CD14-positive monocyte (primary cell): Measurements from ENCODE around the gene SLC39A9. TPM values are rescaled to one million over a fixed set of nuclear protein-coding genes. Genes with fewer than 3 reads are reported as not detected.
A peak's percentile ranks its signal among the peaks of the same experiment; 100 is the strongest.
"Not testable (repeated sequence)": the region's sequence is repeated elsewhere in the genome, so short reads cannot be mapped to it uniquely, and the experiment has no call there.

ENCODE experiments used
- DNase-seq, 3 donors: peaks; one replicate each; pipeline ENCODE4 v3.0.0-alpha.2; 2011 to 2022
- H2AFZ ChIP-seq: 2 replicates; pipeline ENCODE4 v1.6.0; 2012; ENCODE audit warnings: mild to moderate bottlenecking, low read depth, low read length, inconsistent platforms; ENCODE audit not compliant: insufficient read depth, poor library complexity, severe bottlenecking
- H3K27ac ChIP-seq, 2 donors: 1 replicate in 1 of 2; 2 replicates in 1 of 2; pipeline ENCODE4 v1.5.1; 2012 to 2013; ENCODE audit warnings: low read length in 2 of 2, control low read depth in 1 of 2, inconsistent platforms in 1 of 2, low read depth in 1 of 2, mild to moderate bottlenecking in 1 of 2
- H3K27me3 ChIP-seq, 2 donors: one replicate each; pipeline versions ENCODE4 v1.6.0 to v1.6.1; 2011 to 2013; ENCODE audit warnings: low read length in 2 of 2; ENCODE audit not compliant: control insufficient read depth in 2 of 2, insufficient read depth in 2 of 2
- H3K36me3 ChIP-seq, 2 donors: replicated peaks in 1 of 2; 1 replicate in 1 of 2; 2 replicates in 1 of 2; pipeline versions ENCODE4 v1.5.1 to v1.6.1; 2012 to 2013; ENCODE audit warnings: low read length in 2 of 2, control low read depth in 1 of 2, inconsistent platforms in 1 of 2, mild to moderate bottlenecking in 1 of 2; ENCODE audit not compliant: insufficient read depth in 2 of 2, control insufficient read depth in 1 of 2
- H3K4me1 ChIP-seq, 2 donors: 1 replicate in 1 of 2; 2 replicates in 1 of 2; pipeline versions ENCODE4 v1.5.1 to v1.6.1; 2012 to 2013; ENCODE audit warnings: low read length in 2 of 2, control low read depth in 1 of 2, inconsistent platforms in 1 of 2, mild to moderate bottlenecking in 1 of 2, moderate library complexity in 1 of 2; ENCODE audit not compliant: insufficient read depth in 2 of 2, control insufficient read depth in 1 of 2
- H3K4me2 ChIP-seq: replicated peaks from 2 replicates; pipeline ENCODE3; 2012; ENCODE audit warnings: low read length, moderate library complexity, mild to moderate bottlenecking; ENCODE audit not compliant: poor library complexity, severe bottlenecking; ENCODE audit errors: extremely low read depth
- H3K4me3 ChIP-seq, 3 experiments: fragments of 200-600 bp in 1 of 3; sonication (generic) in 1 of 3; replicated peaks in 1 of 3; 1 replicate in 2 of 3; 2 replicates in 1 of 3; pipeline ENCODE4 v1.5.1; 2011 to 2013; ENCODE audit warnings: low read length in 3 of 3, mild to moderate bottlenecking in 3 of 3, control low read depth in 2 of 3, low read depth in 2 of 3, inconsistent platforms in 1 of 3, moderate library complexity in 1 of 3
- H3K79me2 ChIP-seq: 2 replicates; pipeline ENCODE4 v1.6.0; 2012; ENCODE audit warnings: mild to moderate bottlenecking, control low read depth, inconsistent platforms, low read length, moderate library complexity; ENCODE audit not compliant: insufficient read depth
- H3K9ac ChIP-seq: 2 replicates; pipeline ENCODE4 v1.6.0; 2017; ENCODE audit warnings: low read length, mild to moderate bottlenecking; ENCODE audit not compliant: insufficient read depth, poor library complexity, severe bottlenecking
- H3K9me3 ChIP-seq, 2 donors: replicated peaks in 1 of 2; 1 replicate in 1 of 2; 2 replicates in 1 of 2; pipeline versions ENCODE4 v1.5.1 to v1.6.1; 2012 to 2013; ENCODE audit warnings: low read length in 2 of 2, control low read depth in 1 of 2; ENCODE audit not compliant: control insufficient read depth in 1 of 2, insufficient read depth in 1 of 2
- H4K20me1 ChIP-seq: 2 replicates; pipeline ENCODE4 v1.6.0; 2012; ENCODE audit warnings: mild to moderate bottlenecking, low read length, control low read depth, moderate library complexity; ENCODE audit not compliant: insufficient read depth
- H3K27ac Mint-ChIP-seq, 7 donors: one replicate each; pipeline ENCODE4 v1.8.0; 2020; ENCODE audit warnings: mild to moderate bottlenecking in 7 of 7, mixed read lengths in 7 of 7, moderate library complexity in 6 of 7, inconsistent platforms in 2 of 7
- H3K27me3 Mint-ChIP-seq, 3 donors: one replicate each; pipeline ENCODE4 v1.8.0; 2021 to 2022; ENCODE audit warnings: low read depth in 3 of 3, mild to moderate bottlenecking in 3 of 3, mixed read lengths in 3 of 3, moderate library complexity in 3 of 3, inconsistent platforms in 1 of 3
- H3K36me3 Mint-ChIP-seq, 2 donors: one replicate each; pipeline ENCODE4 v1.8.0; 2020; ENCODE audit warnings: mixed read lengths in 2 of 2, inconsistent platforms in 1 of 2, mild to moderate bottlenecking in 1 of 2
- H3K4me1 Mint-ChIP-seq: one replicate; pipeline ENCODE4 v1.8.0; 2020; ENCODE audit warnings: mild to moderate bottlenecking, mixed read lengths
- H3K4me3 Mint-ChIP-seq, 2 donors: one replicate each; pipeline ENCODE4 v1.8.0; 2020; ENCODE audit warnings: mild to moderate bottlenecking in 2 of 2, mixed read lengths in 2 of 2, moderate library complexity in 1 of 2
- H3K9me3 Mint-ChIP-seq, 7 donors: one replicate each; pipeline ENCODE4 v1.8.0; 2020 to 2022; ENCODE audit warnings: mixed read lengths in 7 of 7, mild to moderate bottlenecking in 6 of 7, moderate library complexity in 6 of 7, inconsistent platforms in 2 of 7
- WGBS: methylation state at CpG from one replicate; pipeline ENCODE4 v1.1.5; 2013; ENCODE audit warnings: missing lambda C conversion rate; ENCODE audit not compliant: insufficient coverage; 5-methylcytosine and 5-hydroxymethylcytosine counted together
- intact Hi-C, 2 donors: fragments of 100-400 bp; cut with micrococcal nuclease; formaldehyde crosslinking; loops; one replicate each; pipeline versions ENCODE4 v1.15.0 to v1.15.1; 2023
- polyA plus RNA-seq, 3 donors: library from polyadenylated mRNA; depleted of rRNA in 1 of 3; unstranded in 2 of 3; stranded (reverse) in 1 of 3; fragments of 300-500 nt in 2 of 3; fragments of >200 nt in 1 of 3; fragmentation: Illumina TruSeq in 2 of 3; gene quantifications; 1 replicate in 2 of 3; 2 replicates in 1 of 3; pipeline ENCODE4 v1.2.3, GENCODE V29; 2012 to 2021
- TF ChIP-seq, protein P1 (sequence below): fragments of 200-600 bp; IDR thresholded peaks from one replicate; pipeline ENCODE4 v1.8.0; 2022; ENCODE audit warnings: antibody characterized with exemption, mild to moderate bottlenecking

The SLC39A9 gene
- polyA plus RNA-seq, 3 donors = 28.6 to 44.2 (median 37.6) TPM

DNA sequence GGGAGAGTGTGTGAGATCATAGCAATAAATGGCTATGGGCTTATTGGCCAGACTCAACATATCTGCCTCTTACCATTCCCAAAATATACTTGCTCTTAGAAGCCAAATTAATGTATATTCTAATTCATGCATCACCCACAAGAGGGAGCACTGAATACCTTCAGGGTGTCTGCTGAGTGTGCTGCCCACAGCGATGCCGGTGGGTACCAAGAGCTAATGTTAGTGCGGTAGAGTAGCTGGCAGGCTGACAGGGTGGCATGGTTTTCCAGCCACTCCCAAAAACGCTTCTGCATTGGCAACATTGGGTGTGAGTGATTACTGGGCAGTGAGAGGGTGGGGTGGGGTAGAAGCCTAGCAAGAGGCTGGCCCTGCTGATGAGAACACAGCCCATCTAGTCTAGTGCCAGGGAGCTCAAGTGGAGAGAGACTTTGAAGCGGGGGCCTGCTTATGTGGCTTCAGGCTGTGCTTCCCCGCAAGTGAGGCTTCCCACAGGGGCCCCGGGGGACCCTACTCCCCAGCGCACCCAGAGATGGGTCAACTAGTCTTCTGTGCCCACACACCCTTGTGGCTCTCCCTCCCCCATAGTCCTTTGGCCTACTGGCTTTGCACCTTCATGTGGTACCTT, 76.8 kb downstream of the SLC39A9 start:
- H3K36me3 Mint-ChIP-seq = peaks cover 0 to 2% of the 10 kb centered on the region in 2 donors
- Histone ChIP-seq H3K4me2 (no peak overlapping the region), H2AFZ (no peak overlapping the region), H3K27me3 (no peaks in the 10 kb centered on the region), H3K9me3 (no peaks in the 10 kb centered on the region), H3K79me2 (no peaks in the 10 kb centered on the region), H3K4me1 (no peaks in the 10 kb centered on the region), H3K4me3 (no peak overlapping the region), H4K20me1 (no peaks in the 10 kb centered on the region), H3K36me3 (no peaks in the 10 kb centered on the region), H3K27ac (no peak overlapping the region), H3K9ac (no peak overlapping the region)
- peak in 1 of 3 donors; percentile 8 for DNase-seq
- TF ChIP-seq, protein P1, sequence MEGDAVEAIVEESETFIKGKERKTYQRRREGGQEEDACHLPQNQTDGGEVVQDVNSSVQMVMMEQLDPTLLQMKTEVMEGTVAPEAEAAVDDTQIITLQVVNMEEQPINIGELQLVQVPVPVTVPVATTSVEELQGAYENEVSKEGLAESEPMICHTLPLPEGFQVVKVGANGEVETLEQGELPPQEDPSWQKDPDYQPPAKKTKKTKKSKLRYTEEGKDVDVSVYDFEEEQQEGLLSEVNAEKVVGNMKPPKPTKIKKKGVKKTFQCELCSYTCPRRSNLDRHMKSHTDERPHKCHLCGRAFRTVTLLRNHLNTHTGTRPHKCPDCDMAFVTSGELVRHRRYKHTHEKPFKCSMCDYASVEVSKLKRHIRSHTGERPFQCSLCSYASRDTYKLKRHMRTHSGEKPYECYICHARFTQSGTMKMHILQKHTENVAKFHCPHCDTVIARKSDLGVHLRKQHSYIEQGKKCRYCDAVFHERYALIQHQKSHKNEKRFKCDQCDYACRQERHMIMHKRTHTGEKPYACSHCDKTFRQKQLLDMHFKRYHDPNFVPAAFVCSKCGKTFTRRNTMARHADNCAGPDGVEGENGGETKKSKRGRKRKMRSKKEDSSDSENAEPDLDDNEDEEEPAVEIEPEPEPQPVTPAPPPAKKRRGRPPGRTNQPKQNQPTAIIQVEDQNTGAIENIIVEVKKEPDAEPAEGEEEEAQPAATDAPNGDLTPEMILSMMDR = peak; percentile 38
- WGBS = 39% methylated on average over 5 of the region's 8 CpGs
- peaks cover 6 to 14% (median 11%) of the 10 kb centered on the region in 3 donors for H3K27me3 Mint-ChIP-seq
- no peak overlapping the region for H3K27ac Mint-ChIP-seq
- peaks cover 0 to 3% (median 0%) of the 10 kb centered on the region in 7 donors for H3K9me3 Mint-ChIP-seq
- H3K4me3 Mint-ChIP-seq = no peak overlapping the region
- intact Hi-C loops = no loop called here
- H3K4me1 Mint-ChIP-seq = peaks cover 2% of the 10 kb centered on the region

DNA sequence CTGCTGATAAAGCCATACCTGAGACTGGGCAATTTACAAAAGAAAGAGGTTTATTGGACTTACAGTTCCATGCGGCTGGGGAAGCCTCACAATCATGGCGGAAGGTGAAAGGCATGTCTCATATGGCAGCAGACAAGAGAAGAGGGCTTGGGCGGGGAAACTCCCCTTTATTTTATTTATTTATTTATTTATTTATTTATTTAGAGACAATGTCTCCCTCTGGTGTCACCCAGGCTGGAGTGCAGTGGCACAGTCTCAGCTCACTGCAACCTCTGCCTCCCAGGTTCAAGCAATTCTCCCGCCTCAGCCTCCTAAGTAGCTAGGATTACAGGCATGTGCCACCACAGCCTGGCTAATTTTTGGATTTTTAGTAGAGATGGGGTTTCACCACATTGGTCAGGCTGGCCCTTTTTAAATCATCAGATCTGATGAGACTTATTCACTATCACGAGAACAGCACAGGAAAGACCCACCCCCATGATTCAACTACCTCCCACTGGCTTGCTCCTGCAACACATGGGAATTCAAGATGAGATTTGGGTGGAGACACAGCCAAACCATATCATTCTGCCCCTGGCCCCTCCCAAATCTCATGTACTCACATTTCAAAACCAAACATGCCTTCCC, 78.4 kb downstream of the SLC39A9 start:
- H3K36me3 ChIP-seq, H3K9me3 Mint-ChIP-seq, H3K9me3 ChIP-seq, intact Hi-C loops, H3K4me2 ChIP-seq, DNase-seq, H3K9ac ChIP-seq, H3K27me3 ChIP-seq, H3K4me1 Mint-ChIP-seq, H2AFZ ChIP-seq, H3K36me3 Mint-ChIP-seq, H4K20me1 ChIP-seq, H3K4me1 ChIP-seq, H3K4me3 Mint-ChIP-seq, H3K4me3 ChIP-seq, H3K79me2 ChIP-seq, H3K27ac ChIP-seq: not testable (repeated sequence)
- 100% methylated on average over 1 of the region's 5 CpGs for WGBS
- Mint-ChIP-seq H3K27ac (peak overlapping the region in 1 of 7 donors; percentile 57), H3K27me3 (peaks cover 8 to 14% (median 12%) of the 10 kb centered on the region in 3 donors)
- TF ChIP-seq, protein P1 = peak; percentile 26

DNA sequence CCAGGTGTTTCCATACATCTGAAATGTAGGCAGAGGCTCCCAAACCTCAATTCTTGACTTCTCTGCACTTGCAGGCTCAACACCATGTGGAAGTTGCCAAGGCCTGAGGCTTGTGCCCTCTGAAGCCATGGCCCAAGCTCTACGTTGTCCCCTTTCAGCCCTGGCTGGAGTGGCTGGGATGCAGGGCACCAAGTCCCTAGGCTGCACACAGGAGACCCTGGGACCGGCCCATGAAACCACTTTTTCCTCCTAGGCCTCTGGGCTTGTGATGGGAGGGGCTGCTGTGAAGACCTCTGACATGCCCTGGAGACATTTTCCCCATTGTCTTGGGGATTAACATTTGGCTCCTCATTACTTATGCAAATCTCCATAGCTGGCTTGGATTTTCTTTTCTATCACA, 79.6 kb downstream of the SLC39A9 start:
- peaks cover 11 to 15% of the 10 kb centered on the region in 2 donors for H3K27me3 ChIP-seq
- intact Hi-C loops, H3K9ac ChIP-seq, H3K36me3 Mint-ChIP-seq, H2AFZ ChIP-seq, H3K27ac Mint-ChIP-seq, H3K4me2 ChIP-seq, H3K9me3 Mint-ChIP-seq, H3K79me2 ChIP-seq, H3K4me3 Mint-ChIP-seq, H3K27ac ChIP-seq, H3K4me1 ChIP-seq, H3K4me1 Mint-ChIP-seq, DNase-seq, H3K36me3 ChIP-seq, H3K9me3 ChIP-seq, H3K4me3 ChIP-seq, H4K20me1 ChIP-seq: not testable (repeated sequence)
- WGBS = 100% methylated on average over 1 of the region's 2 CpGs
- H3K27me3 Mint-ChIP-seq = peaks cover 19 to 21% (median 20%) of the 10 kb centered on the region in 3 donors
